Peyer's patch (tissue), 4 donors: ENCODE measurements around the gene SKI.

Source experiments
- POLR2A ChIP-seq, 2 donors: fragments of 450-650 bp; IDR thresholded peaks; one replicate each; pipeline ENCODE4 v1.5.1; 2017; ENCODE audit warnings: antibody characterized with exemption in 2 of 2, mild to moderate bottlenecking in 2 of 2, moderate library complexity in 2 of 2
- TF ChIP-seq, protein P1 (sequence below), 6 experiments: fragments of 450-650 bp in 4 of 6; fragments of 200-600 bp in 2 of 6; sonication (generic) in 1 of 6; IDR thresholded peaks; one replicate each; pipeline ENCODE4 v1.5.1; 2017 to 2019; ENCODE audit warnings: antibody characterized with exemption in 6 of 6, mild to moderate bottlenecking in 3 of 6, moderate library complexity in 1 of 6

DNA sequence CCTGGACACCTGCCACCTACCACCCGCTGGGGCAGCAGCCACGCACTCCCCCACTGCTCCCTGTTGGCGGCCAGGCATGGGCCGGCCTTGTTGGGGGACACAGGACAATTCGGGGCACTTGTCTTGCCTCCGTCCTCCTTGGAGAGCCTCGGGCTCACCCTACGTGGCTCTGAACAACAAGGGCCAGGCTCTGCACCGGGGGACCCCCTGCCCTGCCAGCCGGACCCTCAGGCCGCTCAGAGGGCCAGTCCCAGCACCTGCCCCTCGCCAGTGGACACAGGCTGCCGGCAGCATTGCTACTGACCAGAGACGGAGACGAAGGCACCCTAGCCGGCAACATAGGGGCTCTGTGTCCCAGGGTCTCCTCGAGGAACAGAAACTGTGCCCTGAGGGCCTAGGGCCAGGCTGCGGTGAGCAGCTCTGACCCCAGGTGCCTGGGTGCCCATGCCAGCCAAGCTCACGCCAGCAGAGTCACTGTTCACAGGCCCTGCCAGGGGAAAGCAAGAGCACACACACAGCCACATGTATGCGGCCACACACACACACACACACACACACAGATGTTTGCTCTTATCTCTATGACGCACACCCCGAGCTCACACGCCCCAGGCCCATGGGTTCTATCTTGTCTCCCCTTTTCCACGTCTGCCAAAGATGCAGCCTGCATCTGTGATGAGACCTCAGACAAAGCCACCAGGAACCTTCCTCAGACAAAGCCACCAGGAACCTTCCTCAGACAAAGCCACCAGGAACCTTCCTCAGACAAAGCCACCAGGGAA lies 117.4 kb downstream of the SKI start:
- TF ChIP-seq POLR2A (IDR thresholded peaks at IDR 0.05), result no peak
- TF ChIP-seq, protein P1, sequence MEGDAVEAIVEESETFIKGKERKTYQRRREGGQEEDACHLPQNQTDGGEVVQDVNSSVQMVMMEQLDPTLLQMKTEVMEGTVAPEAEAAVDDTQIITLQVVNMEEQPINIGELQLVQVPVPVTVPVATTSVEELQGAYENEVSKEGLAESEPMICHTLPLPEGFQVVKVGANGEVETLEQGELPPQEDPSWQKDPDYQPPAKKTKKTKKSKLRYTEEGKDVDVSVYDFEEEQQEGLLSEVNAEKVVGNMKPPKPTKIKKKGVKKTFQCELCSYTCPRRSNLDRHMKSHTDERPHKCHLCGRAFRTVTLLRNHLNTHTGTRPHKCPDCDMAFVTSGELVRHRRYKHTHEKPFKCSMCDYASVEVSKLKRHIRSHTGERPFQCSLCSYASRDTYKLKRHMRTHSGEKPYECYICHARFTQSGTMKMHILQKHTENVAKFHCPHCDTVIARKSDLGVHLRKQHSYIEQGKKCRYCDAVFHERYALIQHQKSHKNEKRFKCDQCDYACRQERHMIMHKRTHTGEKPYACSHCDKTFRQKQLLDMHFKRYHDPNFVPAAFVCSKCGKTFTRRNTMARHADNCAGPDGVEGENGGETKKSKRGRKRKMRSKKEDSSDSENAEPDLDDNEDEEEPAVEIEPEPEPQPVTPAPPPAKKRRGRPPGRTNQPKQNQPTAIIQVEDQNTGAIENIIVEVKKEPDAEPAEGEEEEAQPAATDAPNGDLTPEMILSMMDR (IDR thresholded peaks at IDR 0.05), result no peak
